Gastrocnemius medialis (tissue), 4 donors: ENCODE results near the gene NKX1-2. TPM values are rescaled to one million over a fixed set of nuclear protein-coding genes. Genes with fewer than 3 reads are reported as not detected.

Experiments used
- ATAC-seq, 2 donors: fragments of 150-250 bp; one replicate each; pipeline ENCODE4 v1.9.1; 2016
- DNase-seq, 2 donors: peaks; one replicate each; pipeline ENCODE4 v3.0.0-alpha.2; 2019
- H3K27ac ChIP-seq, 4 donors: fragments of 200-600 bp; sonication (generic); 1 replicate in 1 of 4; 2 replicates in 3 of 4; pipeline ENCODE4 v1.5.1; 2016 to 2018; ENCODE audit warnings: mild to moderate bottlenecking in 2 of 4, moderate library complexity in 1 of 4
- H3K27me3 ChIP-seq, 3 donors: fragments of 200-600 bp; sonication (generic) in 2 of 3; 1 replicate in 1 of 3; 2 replicates in 2 of 3; pipeline versions ENCODE4 v1.5.1 to v1.6.0; 2016 to 2019; ENCODE audit warnings: mild to moderate bottlenecking in 1 of 3, moderate library complexity in 1 of 3
- H3K36me3 ChIP-seq, 2 donors: fragments of 200-600 bp; sonication (generic) in 1 of 2; one replicate each; pipeline ENCODE4 v1.5.1; 2017 to 2018
- H3K4me1 ChIP-seq, 2 donors: fragments of 200-600 bp; sonication (generic) in 1 of 2; one replicate each; pipeline ENCODE4 v1.5.1; 2016 to 2017; ENCODE audit warnings: mild to moderate bottlenecking in 2 of 2
- H3K4me3 ChIP-seq, 4 donors: fragments of 200-600 bp; sonication (generic) in 3 of 4; 1 replicate in 1 of 4; 2 replicates in 3 of 4; pipeline ENCODE4 v1.5.1; 2016 to 2019; ENCODE audit warnings: mild to moderate bottlenecking in 2 of 4
- H3K9me3 ChIP-seq, 3 donors: fragments of 200-600 bp; sonication (generic) in 2 of 3; 1 replicate in 1 of 3; 2 replicates in 2 of 3; pipeline ENCODE4 v1.5.1; 2016 to 2019
- CTCF ChIP-seq, 5 experiments: fragments of 450-650 bp in 3 of 5; fragments of 200-600 bp in 2 of 5; sonication (generic) in 2 of 5; IDR thresholded peaks in 4 of 5; conservative IDR thresholded peaks in 1 of 5; 1 replicate in 4 of 5; 2 replicates in 1 of 5; pipeline ENCODE4 v1.5.1; 2016 to 2019; ENCODE audit warnings: antibody characterized with exemption in 5 of 5, mild to moderate bottlenecking in 3 of 5, moderate library complexity in 3 of 5
- POLR2A ChIP-seq, 2 donors: fragments of 450-650 bp; IDR thresholded peaks; one replicate each; pipeline ENCODE4 v1.6.1; 2017; ENCODE audit warnings: antibody characterized with exemption in 2 of 2, mild to moderate bottlenecking in 2 of 2, moderate library complexity in 2 of 2
- in situ Hi-C, 4 donors: fragments of 200-750 bp; cut with MboI; loops; one replicate each; pipeline versions ENCODE4 v1.15.0 to v1.8.0; 2017; ENCODE audit warnings: low sequenced_read_pairs in 4 of 4
- intact Hi-C: fragments of 100-400 bp; cut with DNase I; formaldehyde crosslinking; loops from one replicate; pipeline ENCODE4 v1.15.1; 2023; ENCODE audit warnings: low total_unique reads
- total RNA-seq, 4 donors: library from RNA; depleted of rRNA; stranded (reverse); fragments of >200 nt; gene quantifications; one replicate each; pipeline versions ENCODE4 v1.1.0 to v1.2.3, GENCODE V29; 2016

The NKX1-2 gene
- total RNA-seq, 4 donors from 2014 or later = not detected

GRCh38 chr10:124453960-124454610 lies 4.2 kb upstream of the NKX1-2 start:
- ATAC-seq (no peak), DNase-seq (no peak)
- H3K27me3 ChIP-seq = peaks cover 35 to 57% (median 52%) of the 10 kb centered on the region in 3 donors
- H3K36me3 ChIP-seq = no peaks in the 10 kb centered on the region
- peaks cover 3 to 6% of the 10 kb centered on the region in 2 donors for H3K4me1 ChIP-seq
- intact Hi-C loops = no loop called here
- in situ Hi-C loops = no loop called here
- no peak for TF ChIP-seq POLR2A (IDR thresholded peaks at IDR 0.05)
- TF ChIP-seq CTCF (IDR thresholded peaks at IDR 0.05 in 4 of 5, conservative IDR thresholded peaks at IDR 0.05 in 1 of 5) = no peak
- H3K4me3 ChIP-seq = no peak overlapping the region
- no peak overlapping the region for H3K27ac ChIP-seq
- no peaks in the 10 kb centered on the region for H3K9me3 ChIP-seq

GRCh38 chr10:124451276-124451675 lies 1.4 kb upstream of the NKX1-2 start:
- intact Hi-C loops = no loop called here
- Histone ChIP-seq H3K4me3 (no peak overlapping the region), H3K27me3 (peaks cover 61 to 82% (median 79%) of the 10 kb centered on the region in 3 donors), H3K36me3 (no peaks in the 10 kb centered on the region), H3K9me3 (no peaks in the 10 kb centered on the region), H3K27ac (no peak overlapping the region), H3K4me1 (peaks cover 3 to 8% of the 10 kb centered on the region in 2 donors)
- TF ChIP-seq CTCF (IDR thresholded peaks at IDR 0.05 in 4 of 5, conservative IDR thresholded peaks at IDR 0.05 in 1 of 5) = no peak
- DNase-seq (no peak), ATAC-seq (no peak)
- in situ Hi-C loops = no loop called here

GRCh38 chr10:124450783-124451057 lies 885 bp upstream of the NKX1-2 start:
- no peaks in the 10 kb centered on the region for H3K9me3 ChIP-seq
- intact Hi-C loops (no loop called here), in situ Hi-C loops (no loop called here)
- no peak overlapping the region for H3K4me3 ChIP-seq
- no peak for DNase-seq
- no peak for ATAC-seq
- peaks cover 3 to 8% of the 10 kb centered on the region in 2 donors for H3K4me1 ChIP-seq
- TF ChIP-seq CTCF (IDR thresholded peaks at IDR 0.05 in 4 of 5, conservative IDR thresholded peaks at IDR 0.05 in 1 of 5) = no peak
- TF ChIP-seq POLR2A (IDR thresholded peaks at IDR 0.05) = no peak
- H3K27ac ChIP-seq = no peak overlapping the region
- peaks cover 64 to 87% (median 85%) of the 10 kb centered on the region in 3 donors for H3K27me3 ChIP-seq
- no peaks in the 10 kb centered on the region for H3K36me3 ChIP-seq

GRCh38 chr10:124449170-124450011 lies 444 bp downstream of the NKX1-2 start:
- H3K36me3 ChIP-seq = no peaks in the 10 kb centered on the region
- no peak for ATAC-seq
- H3K27me3 ChIP-seq = peaks cover 69 to 91% (median 89%) of the 10 kb centered on the region in 3 donors
- H3K9me3 ChIP-seq = no peaks in the 10 kb centered on the region
- TF ChIP-seq POLR2A (IDR thresholded peaks at IDR 0.05) (no peak), CTCF (IDR thresholded peaks at IDR 0.05 in 4 of 5, conservative IDR thresholded peaks at IDR 0.05 in 1 of 5) (no peak)
- peak overlapping the region; percentile 14 to 43 (median 32) for H3K4me3 ChIP-seq
- H3K27ac ChIP-seq = no peak overlapping the region
- intact Hi-C loops = no loop called here
- DNase-seq = no peak
- in situ Hi-C loops = no loop called here
- H3K4me1 ChIP-seq = peaks cover 3 to 8% of the 10 kb centered on the region in 2 donors
